Left ventricle myocardium inferior (tissue), 1 donor: ENCODE data around the gene S100A3. TPM values are rescaled to one million over a fixed set of nuclear protein-coding genes. Genes with fewer than 3 reads are reported as not detected.

Experiments
- DNase-seq: peaks from one replicate; pipeline ENCODE4 v3.0.0-alpha.2; 2020
- H3K27ac ChIP-seq: fragments of 200-600 bp; replicated peaks from 2 replicates; pipeline ENCODE4 v1.8.0; 2021
- H3K27me3 ChIP-seq: fragments of 200-600 bp; 2 replicates; pipeline ENCODE4 v1.8.0; 2021; ENCODE audit warnings: low read depth
- H3K36me3 ChIP-seq: fragments of 200-600 bp; 2 replicates; pipeline ENCODE4 v1.8.0; 2021
- H3K4me1 ChIP-seq: fragments of 200-600 bp; 2 replicates; pipeline ENCODE4 v1.8.0; 2021
- H3K4me3 ChIP-seq: fragments of 200-600 bp; 2 replicates; pipeline ENCODE4 v1.8.0; 2021; ENCODE audit warnings: mild to moderate bottlenecking, moderate library complexity
- H3K9me3 ChIP-seq: fragments of 200-600 bp; replicated peaks from 2 replicates; pipeline ENCODE4 v1.8.0; 2021
- intact Hi-C: fragments of 100-400 bp; cut with micrococcal nuclease; formaldehyde crosslinking; loops from one replicate; pipeline ENCODE4 v1.11.0; 2022
- total RNA-seq: library from RNA; stranded (reverse); fragmentation: NEBNext Ultra II Directional; extraction: Animal tissue kit (Norgen Biotek cat#: 25700); gene quantifications from one replicate; pipeline ENCODE4 v1.2.1, GENCODE V29; 2021
- TF ChIP-seq, protein P1 (sequence below): fragments of 200-600 bp; IDR thresholded peaks from 2 replicates; pipeline ENCODE4 v1.8.0; 2021; ENCODE audit warnings: antibody characterized with exemption, mild to moderate bottlenecking, borderline replicate concordance
- donor health status: DM: no; HTN: yes; CAD: no; lungs with severe emphysema.

The S100A3 gene
- total RNA-seq, 1 donor from 2014 or later = 0.36 TPM

DNA sequence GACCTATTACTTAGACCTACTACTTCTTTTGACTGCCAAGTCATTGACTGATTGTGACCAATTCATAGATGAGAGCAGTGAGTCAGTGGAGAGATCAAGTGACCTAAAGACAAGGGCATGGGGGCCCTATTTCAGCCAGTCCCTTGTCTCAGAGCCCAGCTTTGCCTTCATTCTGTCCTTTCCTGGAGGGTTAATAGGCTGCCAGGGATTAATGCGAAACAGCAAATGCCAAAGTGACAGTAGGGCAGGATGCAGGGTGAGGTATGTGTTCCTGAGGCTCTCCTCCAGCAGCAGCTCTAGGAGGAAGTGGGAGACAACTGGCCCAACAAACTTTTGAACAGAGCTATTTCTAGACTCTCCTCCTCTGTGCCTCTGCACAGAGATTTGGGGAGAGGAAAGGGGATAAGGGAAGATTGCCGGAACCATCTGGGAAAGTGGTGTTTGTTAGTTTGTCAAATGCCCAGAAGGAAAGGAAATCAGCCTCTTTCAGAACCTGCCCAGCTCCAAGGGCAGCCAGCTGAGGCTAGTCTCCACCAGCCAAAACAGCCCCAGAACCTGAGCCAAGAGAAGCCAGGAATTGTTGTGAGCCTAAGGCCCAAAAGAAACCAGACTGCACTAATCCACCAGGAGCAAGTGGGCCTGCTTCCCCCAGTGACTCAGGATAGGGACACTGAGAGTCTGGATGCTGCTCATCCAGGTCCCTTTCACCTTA lies 4.9 kb upstream of the S100A3 start:
- no peaks in the 10 kb centered on the region for H3K36me3 ChIP-seq
- intact Hi-C loops = no loop called here
- H3K4me1 ChIP-seq = peaks cover 34% of the 10 kb centered on the region
- no peaks in the 10 kb centered on the region for H3K9me3 ChIP-seq
- no peaks in the 10 kb centered on the region for H3K27me3 ChIP-seq
- DNase-seq = no peak
- peak overlapping the region; percentile 57 for H3K27ac ChIP-seq
- no peak overlapping the region for H3K4me3 ChIP-seq
- TF ChIP-seq, protein P1, sequence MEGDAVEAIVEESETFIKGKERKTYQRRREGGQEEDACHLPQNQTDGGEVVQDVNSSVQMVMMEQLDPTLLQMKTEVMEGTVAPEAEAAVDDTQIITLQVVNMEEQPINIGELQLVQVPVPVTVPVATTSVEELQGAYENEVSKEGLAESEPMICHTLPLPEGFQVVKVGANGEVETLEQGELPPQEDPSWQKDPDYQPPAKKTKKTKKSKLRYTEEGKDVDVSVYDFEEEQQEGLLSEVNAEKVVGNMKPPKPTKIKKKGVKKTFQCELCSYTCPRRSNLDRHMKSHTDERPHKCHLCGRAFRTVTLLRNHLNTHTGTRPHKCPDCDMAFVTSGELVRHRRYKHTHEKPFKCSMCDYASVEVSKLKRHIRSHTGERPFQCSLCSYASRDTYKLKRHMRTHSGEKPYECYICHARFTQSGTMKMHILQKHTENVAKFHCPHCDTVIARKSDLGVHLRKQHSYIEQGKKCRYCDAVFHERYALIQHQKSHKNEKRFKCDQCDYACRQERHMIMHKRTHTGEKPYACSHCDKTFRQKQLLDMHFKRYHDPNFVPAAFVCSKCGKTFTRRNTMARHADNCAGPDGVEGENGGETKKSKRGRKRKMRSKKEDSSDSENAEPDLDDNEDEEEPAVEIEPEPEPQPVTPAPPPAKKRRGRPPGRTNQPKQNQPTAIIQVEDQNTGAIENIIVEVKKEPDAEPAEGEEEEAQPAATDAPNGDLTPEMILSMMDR = no peak

DNA sequence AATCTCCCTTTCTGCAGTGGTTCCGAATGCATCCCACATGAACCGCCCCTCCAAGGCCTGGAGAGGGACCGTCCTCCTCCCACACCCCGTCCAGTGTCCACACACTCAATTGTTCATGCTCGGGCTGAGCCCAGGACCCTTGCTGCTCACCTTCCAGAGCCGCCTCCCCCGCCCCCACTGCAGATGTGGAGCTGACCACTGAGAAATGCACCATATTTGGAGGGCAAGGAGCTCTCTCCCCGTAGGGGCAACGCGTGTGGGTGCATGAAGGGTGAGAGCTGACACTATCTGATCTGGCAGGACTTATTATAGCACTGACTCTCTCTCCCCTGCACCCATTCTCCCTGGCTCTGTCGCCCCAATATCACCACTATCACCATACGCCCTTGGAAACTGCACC lies 4.0 kb upstream of the S100A3 start:
- TF ChIP-seq, protein P1 = no peak
- no peak overlapping the region for H3K27ac ChIP-seq

DNA sequence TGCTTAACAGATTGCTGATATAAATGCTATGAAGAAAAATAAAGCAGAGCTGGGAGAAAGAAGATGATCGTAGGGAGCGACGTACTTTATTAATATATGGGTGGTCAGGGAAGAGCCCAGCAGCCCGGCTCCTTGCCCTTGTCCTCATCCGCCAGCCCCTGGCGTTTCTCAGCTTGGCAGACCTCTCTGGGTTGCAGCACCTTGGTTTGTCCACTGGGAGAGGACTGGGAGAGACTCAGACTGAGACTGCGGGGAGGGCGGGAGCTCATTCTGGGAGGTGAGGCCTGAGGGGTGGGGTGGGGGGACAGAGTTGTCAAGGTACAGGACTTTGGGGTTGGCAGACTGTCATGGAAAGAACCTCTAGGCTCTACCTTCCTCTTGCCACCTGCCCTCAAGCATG lies 3.3 kb upstream of the S100A3 start:
- intact Hi-C loops = no loop called here
- Histone ChIP-seq H3K27me3 (no peaks in the 10 kb centered on the region), H3K9me3 (no peaks in the 10 kb centered on the region), H3K4me3 (no peak overlapping the region), H3K27ac (no peak overlapping the region), H3K4me1 (peaks cover 51% of the 10 kb centered on the region), H3K36me3 (no peaks in the 10 kb centered on the region)
- TF ChIP-seq, protein P1 = no peak
- DNase-seq = no peak

More for the DNA sequence above, 4.0 kb upstream of the S100A3 start:
- Histone ChIP-seq H3K27me3 (no peaks in the 10 kb centered on the region), H3K36me3 (no peaks in the 10 kb centered on the region), H3K4me3 (no peak overlapping the region), H3K9me3 (no peaks in the 10 kb centered on the region), H3K4me1 (peaks cover 43% of the 10 kb centered on the region)
- no peak for DNase-seq
- intact Hi-C loops = no loop called here

DNA sequence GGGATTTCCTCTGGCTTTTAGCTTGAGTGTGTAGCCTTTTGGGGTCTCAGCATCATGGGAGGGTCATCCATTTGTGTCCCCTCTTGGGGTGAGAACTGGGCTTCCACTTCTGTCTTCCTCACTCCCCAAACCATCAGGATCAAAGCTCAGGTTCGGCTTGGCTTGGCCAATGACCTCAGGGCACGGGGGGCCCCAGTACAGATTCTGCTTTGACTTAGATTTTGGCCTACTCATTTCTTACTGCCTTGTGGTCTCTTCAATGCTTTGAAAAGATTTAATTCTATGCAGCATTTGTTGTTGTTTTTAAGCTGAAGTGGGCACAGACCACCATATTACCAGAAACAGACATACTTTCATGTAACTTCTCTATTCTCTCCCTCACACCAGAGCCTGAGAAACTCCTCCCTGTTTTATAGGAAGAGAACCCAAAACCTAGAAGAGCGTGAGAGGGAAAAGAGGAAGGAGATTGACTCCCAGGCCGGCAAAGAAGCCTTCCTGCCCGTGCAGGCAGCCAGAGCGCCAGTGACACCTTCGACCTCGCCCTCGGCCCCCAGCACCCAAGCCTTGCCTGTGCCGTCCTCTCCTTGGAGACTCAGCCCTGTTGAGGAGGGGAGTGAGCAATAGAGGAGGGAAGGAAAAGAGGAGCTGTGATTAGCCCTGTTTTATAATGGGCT lies 1.9 kb upstream of the S100A3 start:
- Histone ChIP-seq H3K27ac (peak overlapping the region; percentile 68), H3K27me3 (no peaks in the 10 kb centered on the region), H3K4me3 (no peak overlapping the region), H3K4me1 (peaks cover 65% of the 10 kb centered on the region), H3K9me3 (no peaks in the 10 kb centered on the region), H3K36me3 (no peaks in the 10 kb centered on the region)
- no peak for DNase-seq
- TF ChIP-seq, protein P1 = no peak
- intact Hi-C loops = no loop called here

DNA sequence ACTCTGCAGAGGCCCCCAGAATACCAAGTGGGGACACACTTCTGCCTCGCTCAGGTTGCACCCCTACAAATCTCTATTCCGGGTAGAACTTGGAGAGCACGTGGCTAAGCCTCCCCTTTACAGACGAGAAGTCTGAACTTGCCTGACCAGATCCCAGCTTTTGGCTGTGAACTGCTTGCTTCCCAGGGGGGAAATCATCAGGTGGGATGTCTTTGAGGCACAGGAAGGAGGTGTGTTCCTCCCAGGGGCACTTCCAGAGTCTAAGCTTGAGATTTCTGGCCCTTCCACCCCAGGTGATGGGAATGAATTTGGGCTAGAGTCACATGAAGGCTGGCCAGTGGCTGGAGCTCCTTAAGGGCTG lies 1.3 kb upstream of the S100A3 start:
- H3K4me1 ChIP-seq = peaks cover 71% of the 10 kb centered on the region

More for the DNA sequence above, 1.3 kb upstream of the S100A3 start:
- intact Hi-C loops = no loop called here
- H3K4me3 ChIP-seq = no peak overlapping the region
- no peak for DNase-seq
- H3K27me3 ChIP-seq = no peaks in the 10 kb centered on the region
- H3K9me3 ChIP-seq = no peaks in the 10 kb centered on the region
- TF ChIP-seq, protein P1 = no peak
- H3K36me3 ChIP-seq = no peaks in the 10 kb centered on the region
- peak overlapping the region; percentile 68 for H3K27ac ChIP-seq
